GM21737 (cell line): ENCODE data around the gene PCSK2.

Experiments used
- ATAC-seq: cut with Tn5 transposase; IDR thresholded peaks from one replicate; pipeline ENCODE4 v1.9.1; 2021; ENCODE audit warnings: mild to moderate bottlenecking, moderate library complexity; ENCODE audit not compliant: unreplicated experiment

Gene PCSK2

GRCh38 chr20:17248224-17248623 is 21.4 kb downstream of the PCSK2 start:
- no peak for ATAC-seq

GRCh38 chr20:17262786-17263185 is 35.9 kb downstream of the PCSK2 start:
- ATAC-seq, result no peak

- ATAC-seq, result no peak
Measured at GRCh38 chr20:17273717-17274116, 46.9 kb downstream of the PCSK2 start.

- ATAC-seq, result no peak
Measured at GRCh38 chr20:17276101-17276500, 49.3 kb downstream of the PCSK2 start.

GRCh38 chr20:17281478-17281877 is 54.6 kb downstream of the PCSK2 start:
- no peak for ATAC-seq

- ATAC-seq, result no peak
Measured at GRCh38 chr20:17282501-17282900, 55.7 kb downstream of the PCSK2 start.

- ATAC-seq, result no peak
Measured at GRCh38 chr20:17287503-17287902, 60.7 kb downstream of the PCSK2 start.

- no peak for ATAC-seq
Measured at GRCh38 chr20:17287998-17288397, 61.2 kb downstream of the PCSK2 start.

GRCh38 chr20:17295151-17295726 is 68.4 kb downstream of the PCSK2 start:
- no peak for ATAC-seq

GRCh38 chr20:17295991-17296390 is 69.2 kb downstream of the PCSK2 start:
- no peak for ATAC-seq

GRCh38 chr20:17298171-17298570 is 71.3 kb downstream of the PCSK2 start:
- ATAC-seq, result no peak

- ATAC-seq, result no peak
Measured at GRCh38 chr20:17298751-17299150, 71.9 kb downstream of the PCSK2 start.

GRCh38 chr20:17300113-17300512 is 73.3 kb downstream of the PCSK2 start:
- no peak for ATAC-seq

GRCh38 chr20:17304774-17305173 is 77.9 kb downstream of the PCSK2 start:
- no peak for ATAC-seq

GRCh38 chr20:17306427-17306826 is 79.6 kb downstream of the PCSK2 start:
- ATAC-seq, result no peak

- ATAC-seq, result no peak
Measured at GRCh38 chr20:17314264-17314663, 87.4 kb downstream of the PCSK2 start.

- ATAC-seq, result no peak
Measured at GRCh38 chr20:17315407-17316231, 88.8 kb downstream of the PCSK2 start.

GRCh38 chr20:17316316-17317038 is 89.6 kb downstream of the PCSK2 start:
- ATAC-seq, result no peak

GRCh38 chr20:17317341-17317740 is 90.5 kb downstream of the PCSK2 start:
- no peak for ATAC-seq

- ATAC-seq, result no peak
Measured at GRCh38 chr20:17320456-17320855, 93.6 kb downstream of the PCSK2 start.

GRCh38 chr20:17326096-17326495 is 99.3 kb downstream of the PCSK2 start:
- ATAC-seq, result no peak
